Measurements from ENCODE around the gene CKAP4.
A peak's percentile ranks its signal among the peaks of the same experiment; 100 is the strongest.

Gene CKAP4

DNA sequence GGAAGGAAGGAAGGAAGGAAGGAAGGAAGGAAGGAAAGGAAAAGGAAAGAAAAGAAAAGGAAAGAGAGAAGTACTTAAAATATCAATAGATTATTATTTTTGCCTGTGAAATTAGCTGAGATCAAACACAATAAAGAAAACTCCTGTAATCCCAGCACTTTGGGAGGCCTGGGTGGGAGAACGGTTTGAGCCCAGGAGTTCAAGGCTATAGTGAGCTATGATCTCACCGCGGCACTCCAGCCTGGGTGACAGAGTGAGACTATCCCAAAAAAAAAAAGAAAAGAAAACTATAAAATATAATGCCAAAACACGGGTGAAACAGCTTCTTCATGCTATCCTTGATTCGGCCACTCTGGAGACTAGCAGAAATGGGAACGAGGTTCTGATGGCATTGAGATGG is 26.2 kb upstream of the CKAP4 start:
- DNase-seq (ENCODE audit: low spot score), result no peak

DNA sequence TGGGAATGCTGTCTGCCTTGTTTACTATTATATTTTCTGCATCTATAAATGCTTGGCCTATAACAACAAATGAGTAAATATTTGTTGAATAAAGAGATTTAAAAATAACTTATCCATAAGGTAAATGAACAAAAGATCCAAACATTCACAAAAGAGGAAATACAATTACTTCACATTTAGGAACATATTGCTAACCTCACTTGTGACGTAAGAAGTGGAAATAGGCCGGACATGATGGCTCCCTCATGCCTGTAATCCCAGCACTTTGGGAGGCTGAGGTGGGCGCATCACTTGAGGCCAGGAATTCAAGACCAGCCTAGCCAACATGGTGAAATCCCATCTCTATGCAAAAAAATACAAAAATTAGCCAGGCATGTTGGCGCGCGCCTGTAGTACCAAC is 25.7 kb upstream of the CKAP4 start:
- DNase-seq (ENCODE audit: low spot score), result no peak

DNA sequence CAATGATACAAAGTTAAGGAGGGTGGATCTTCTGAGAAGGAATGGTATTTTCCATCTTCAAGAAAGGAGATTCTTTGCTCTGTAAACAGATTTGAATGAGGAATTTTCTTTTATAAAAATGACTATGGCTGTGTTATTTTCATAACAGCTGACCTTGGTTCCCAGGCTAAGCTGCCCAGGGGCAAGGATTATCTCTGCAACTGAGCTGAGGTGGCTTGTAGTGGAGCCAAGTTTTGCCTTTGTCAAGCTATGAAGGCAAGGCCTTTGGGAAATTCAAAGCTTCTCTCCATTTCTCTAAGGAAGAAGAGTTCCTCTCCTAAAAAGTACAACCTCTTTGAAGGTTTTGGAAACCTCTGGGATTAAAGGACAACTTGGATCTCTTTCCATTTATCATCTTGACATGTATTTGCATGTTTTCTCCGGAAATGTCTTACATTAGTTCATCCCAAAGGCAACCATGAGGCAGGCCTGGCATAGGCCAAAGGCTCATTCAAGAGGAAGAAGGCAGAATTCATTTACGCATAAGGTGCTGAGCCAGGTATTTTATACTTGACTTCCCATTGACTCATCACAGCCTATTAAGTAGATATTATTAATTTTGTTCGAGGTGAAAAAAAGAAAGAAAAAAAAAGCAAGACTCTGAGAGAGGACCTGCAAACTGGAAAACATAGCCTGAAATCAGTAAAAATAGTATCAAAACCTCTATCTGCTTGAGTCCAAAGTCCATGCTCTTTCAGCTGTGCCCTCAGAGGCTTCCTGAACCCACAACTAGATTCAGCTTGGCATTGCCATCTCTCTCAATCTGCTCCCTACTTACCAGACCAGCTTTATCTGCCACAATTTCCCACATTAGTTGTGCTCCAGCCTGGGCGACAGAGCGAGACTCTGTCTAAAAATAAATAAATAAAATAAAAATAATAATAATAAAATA is 24.0 kb upstream of the CKAP4 start:
- DNase-seq (ENCODE audit: low spot score), result no peak

DNA sequence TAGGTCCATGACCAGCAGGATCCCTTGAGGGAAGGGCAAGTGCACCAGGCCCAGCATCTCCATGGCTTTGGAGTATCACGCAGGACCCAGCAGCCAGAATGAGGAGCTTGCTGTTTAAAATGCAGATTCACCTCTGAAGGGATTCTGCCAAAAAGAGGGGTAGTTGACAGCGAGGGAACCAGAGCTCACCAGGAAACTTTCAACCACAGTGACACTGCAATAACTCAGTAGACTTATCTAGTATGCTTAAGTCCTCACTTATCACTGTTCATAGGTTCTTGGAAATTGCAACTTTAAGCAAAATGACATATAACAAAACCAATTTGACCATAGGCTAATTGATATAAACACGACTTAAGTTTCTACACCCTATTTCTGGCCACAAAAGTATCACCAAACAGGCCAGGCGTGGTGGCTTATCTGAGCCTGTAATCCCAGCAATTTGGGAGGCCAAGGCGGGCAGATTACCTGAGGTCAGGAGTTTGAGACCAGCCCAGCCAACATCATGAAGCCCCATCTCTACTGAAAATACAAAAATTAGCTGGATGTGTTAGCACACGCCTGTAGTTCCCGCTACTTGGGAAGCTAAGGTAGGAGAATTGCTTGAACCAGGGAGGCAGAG is 21.4 kb upstream of the CKAP4 start:
- no peak for DNase-seq (ENCODE audit: low spot score)

GRCh38 chr12:106267535-106267934 is 19.7 kb upstream of the CKAP4 start:
- no peak for DNase-seq (ENCODE audit: low spot score)

DNA sequence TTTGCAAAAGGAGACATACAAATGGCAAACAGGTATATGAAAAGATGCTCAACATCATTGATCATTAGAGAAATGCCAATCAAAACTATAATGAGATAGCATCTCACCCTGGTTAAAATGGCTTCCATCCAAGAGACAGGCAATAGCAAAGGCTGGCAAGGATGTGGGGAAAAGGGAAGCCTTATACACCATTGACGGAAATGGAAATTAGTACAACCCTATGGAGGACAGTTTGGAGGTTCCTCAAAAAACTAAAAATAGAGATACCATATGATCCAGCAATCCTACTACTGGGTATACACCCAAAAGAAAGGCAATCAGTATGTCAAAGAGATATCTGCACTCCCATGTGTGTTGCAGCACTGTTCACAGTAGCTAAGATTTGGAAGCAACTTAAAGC is 17.3 kb upstream of the CKAP4 start:
- DNase-seq (ENCODE audit: low spot score), result no peak

GRCh38 chr12:106258935-106259334 is 11.1 kb upstream of the CKAP4 start:
- DNase-seq (ENCODE audit: low spot score), result no peak

DNA sequence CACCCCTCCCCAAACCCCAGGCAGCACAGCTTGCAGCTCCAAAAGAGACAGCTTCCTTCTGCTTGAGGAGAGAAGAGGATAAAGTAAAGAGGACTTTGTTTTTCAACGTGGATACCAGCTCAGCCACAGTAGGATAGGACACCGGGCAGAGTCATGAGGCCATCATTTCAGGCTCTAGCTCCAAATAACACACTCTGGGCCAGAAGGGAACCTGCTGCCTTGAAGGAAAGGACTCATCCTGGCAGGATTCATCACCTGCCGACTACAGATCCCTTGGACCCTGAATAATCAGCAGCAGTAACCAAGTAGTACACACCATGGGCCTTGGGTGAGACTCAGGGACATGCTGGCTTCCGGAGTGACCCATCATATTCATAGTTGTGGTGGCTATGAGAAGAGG is 10.4 kb upstream of the CKAP4 start:
- no peak for DNase-seq (ENCODE audit: low spot score)

- DNase-seq (ENCODE audit: low spot score), result no peak
Observed at GRCh38 chr12:106256524-106256923, 8.7 kb upstream of the CKAP4 start.

- DNase-seq (ENCODE audit: low spot score), result no peak
Observed at GRCh38 chr12:106255952-106256351, 8.1 kb upstream of the CKAP4 start.

GRCh38 chr12:106255493-106255892 is 7.7 kb upstream of the CKAP4 start:
- no peak for DNase-seq (ENCODE audit: low spot score)

GRCh38 chr12:106254724-106255123 is 6.9 kb upstream of the CKAP4 start:
- peak; percentile 70 for DNase-seq (ENCODE audit: low spot score)

DNA sequence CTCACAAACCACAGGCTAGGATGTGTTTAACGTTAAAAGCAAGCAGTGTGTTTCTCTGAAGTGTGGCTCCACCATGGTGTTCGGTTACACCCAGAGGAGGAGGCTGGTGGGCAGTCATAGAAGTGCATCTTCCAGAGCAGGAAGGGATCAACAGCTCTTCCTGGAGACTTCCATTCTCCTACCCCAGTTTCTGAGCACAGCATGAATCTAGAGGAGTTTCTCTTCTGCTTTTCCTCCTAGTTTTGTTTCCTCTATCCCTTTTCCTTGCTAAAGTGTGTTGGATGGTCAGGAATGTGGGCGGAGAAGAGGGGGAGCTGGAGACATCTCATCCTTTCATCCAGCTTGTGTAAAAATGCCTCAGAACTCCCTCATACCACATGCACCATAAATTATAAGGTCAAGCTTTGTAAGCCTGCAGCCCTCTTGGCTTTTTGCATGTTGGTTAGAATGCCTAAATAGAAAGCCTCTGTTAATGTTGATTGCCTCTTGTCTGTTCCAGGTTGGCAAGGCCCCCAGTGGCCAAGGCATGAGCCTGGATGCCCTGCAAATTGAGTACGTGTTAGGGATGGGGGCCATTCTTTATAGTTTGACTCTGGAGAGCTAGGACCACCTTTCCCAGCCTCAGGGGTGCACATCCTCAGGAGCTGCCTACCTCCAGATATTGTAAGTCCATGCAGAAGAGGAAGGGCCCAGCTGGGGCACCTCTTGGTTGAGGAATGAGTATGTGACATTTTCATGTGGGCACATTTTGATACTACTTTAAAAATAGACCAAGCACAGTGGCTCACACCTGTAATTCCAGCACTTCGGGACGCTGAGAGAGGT is 4.0 kb upstream of the CKAP4 start:
- DNase-seq (ENCODE audit: low spot score), result no peak

GRCh38 chr12:106249411-106250135 is 1.8 kb upstream of the CKAP4 start:
- DNase-seq (ENCODE audit: low spot score), result no peak

DNA sequence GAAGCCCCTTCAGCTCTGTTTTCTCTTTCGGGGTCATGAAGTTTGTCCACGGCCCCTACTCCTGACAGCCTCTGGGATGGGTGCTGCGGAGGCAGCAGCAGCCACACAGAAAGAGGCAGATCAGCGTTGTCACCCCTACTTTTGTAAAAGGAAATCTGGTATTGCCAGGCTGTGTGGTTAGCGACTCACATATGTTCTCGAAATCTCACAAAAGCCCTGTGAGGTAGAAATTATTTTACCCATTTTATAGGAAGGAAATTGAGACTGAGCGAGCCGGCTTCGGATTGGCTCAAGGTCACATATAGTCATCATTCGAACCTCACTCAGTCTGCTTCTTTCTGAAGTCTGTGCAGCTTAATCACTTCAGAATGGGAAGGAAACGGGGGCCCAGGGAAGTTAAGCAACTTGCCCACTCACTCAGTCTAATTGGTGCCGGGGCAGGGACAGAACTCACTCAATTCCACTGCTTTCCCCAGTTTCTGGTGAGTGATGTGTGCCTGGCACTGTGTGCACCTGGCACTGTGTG is 1.1 kb upstream of the CKAP4 start:
- no peak for DNase-seq (ENCODE audit: low spot score)

GRCh38 chr12:106248312-106248845 is 559 bp upstream of the CKAP4 start:
- DNase-seq (ENCODE audit: low spot score), result no peak

- peak; percentile 71 for DNase-seq (ENCODE audit: low spot score)
Observed at GRCh38 chr12:106246891-106247673, 738 bp downstream of the CKAP4 start.

DNA sequence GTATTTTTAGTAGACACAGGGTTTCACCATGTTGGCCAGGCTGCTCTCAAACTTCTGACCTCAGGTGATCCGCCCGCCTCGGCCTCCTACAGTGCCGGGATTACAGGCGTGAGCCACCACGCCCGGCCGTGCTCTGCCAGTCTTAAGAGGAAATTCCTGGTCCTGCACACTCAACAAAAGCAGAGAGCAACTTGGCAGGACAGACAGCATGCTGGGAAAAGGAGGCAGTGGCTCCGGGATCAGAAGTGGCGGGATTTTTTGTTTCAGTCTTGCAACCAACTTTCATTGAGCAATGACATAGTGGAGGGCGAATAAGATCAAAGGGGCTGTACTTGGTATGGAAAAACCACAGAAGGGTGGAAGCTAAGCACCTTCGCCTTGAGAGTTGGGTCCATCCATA is 2.1 kb downstream of the CKAP4 start:
- DNase-seq (ENCODE audit: low spot score), result no peak

DNA sequence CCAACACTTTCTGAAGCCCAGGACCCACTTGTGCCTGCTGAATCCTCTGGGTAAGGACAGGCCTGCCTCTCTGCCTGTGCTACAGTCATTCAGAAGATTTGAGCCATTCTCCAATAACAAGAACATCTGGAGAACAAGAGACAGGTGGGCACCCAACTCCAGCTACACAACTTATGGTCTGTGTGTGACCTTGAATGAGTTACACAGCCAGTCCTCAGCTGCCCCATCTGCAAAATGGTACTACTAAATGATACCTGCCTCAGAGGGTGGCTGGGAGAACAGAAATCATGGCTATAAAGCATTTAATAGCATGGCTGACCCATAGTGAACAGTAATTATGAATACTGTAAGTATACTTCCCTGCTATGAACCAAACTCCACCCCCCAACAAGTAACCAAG is 4.2 kb downstream of the CKAP4 start:
- DNase-seq (ENCODE audit: low spot score), result no peak

GRCh38 chr12:106240821-106241220 is 7.0 kb downstream of the CKAP4 start:
- DNase-seq (ENCODE audit: low spot score), result no peak

GRCh38 chr12:106239951-106240335 is 7.9 kb downstream of the CKAP4 start:
- DNase-seq (ENCODE audit: low spot score), result no peak

Data from iPS-NIHi11 (cell line).